HUES64 (cell line): Measurements from ENCODE around the gene SUMO4.

Source experiments
- H3K27ac ChIP-seq: 2 replicates; pipeline ENCODE4 v1.7.0; 2013; ENCODE audit warnings: low read depth, low read length, inconsistent platforms
- H3K27me3 ChIP-seq: 2 replicates; pipeline ENCODE4 v1.6.1; 2013; ENCODE audit warnings: mild to moderate bottlenecking, low read length; ENCODE audit not compliant: insufficient read depth
- H3K36me3 ChIP-seq: 2 replicates; pipeline ENCODE4 v1.6.1; 2013; ENCODE audit warnings: mild to moderate bottlenecking, low read length; ENCODE audit not compliant: insufficient read depth
- H3K4me1 ChIP-seq: 2 replicates; pipeline ENCODE4 v1.6.1; 2013; ENCODE audit warnings: mild to moderate bottlenecking, low read length, moderate library complexity; ENCODE audit not compliant: insufficient read depth
- H3K4me3 ChIP-seq: 2 replicates; pipeline ENCODE4 v1.5.1; 2013; ENCODE audit warnings: mild to moderate bottlenecking, low read length, moderate library complexity
- H3K9ac ChIP-seq: 2 replicates; pipeline ENCODE4 v1.6.1; 2013; ENCODE audit warnings: mild to moderate bottlenecking, low read depth, low read length
- H3K9me3 ChIP-seq: 2 replicates; pipeline ENCODE4 v1.6.1; 2013; ENCODE audit warnings: low read depth, low read length; ENCODE audit not compliant: insufficient read depth
- WGBS: fragments of 150-250, 120-280 bp; methylation state at CpG from one replicate; pipeline ENCODE4 v1.1.7; 2013; ENCODE audit warnings: missing lambda C conversion rate; 5-methylcytosine and 5-hydroxymethylcytosine counted together

Gene SUMO4

DNA sequence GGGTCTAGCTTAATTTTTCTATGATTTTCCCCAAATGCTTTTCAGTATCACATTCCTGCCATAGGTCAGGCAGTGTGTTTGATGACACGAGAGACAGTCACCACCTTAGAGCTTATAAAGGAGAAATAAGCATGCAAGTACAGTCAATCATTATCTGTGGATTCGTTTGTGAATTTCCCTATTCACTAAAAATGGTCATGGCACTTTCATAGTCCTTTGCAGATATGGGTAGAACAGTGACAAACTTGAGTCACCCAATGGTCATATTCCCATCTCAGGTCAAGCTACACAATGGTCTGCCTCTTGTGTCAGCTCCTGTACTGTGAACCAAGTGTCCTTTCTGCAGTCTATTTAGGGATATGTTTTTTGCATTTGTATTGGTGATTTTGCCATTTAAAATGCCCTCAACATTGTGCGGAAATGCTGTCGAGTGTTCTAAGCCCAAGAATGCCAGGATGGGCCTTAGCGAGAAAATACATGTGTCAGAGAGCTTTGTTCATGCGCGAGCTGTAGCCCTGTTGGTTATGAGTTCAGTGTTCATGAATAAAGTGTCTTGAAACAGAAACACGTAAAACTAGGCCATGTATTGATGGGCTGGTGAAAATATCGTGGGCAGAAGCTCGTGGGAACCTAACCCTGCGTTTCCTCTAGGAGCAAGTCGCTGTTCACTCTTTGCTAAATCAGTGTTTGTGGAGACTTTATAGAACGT is 19.8 kb downstream of the SUMO4 start:
- H3K27me3 ChIP-seq: no peaks in the 10 kb centered on the region
- 95% methylated on average over 13 of the region's 13 CpGs for WGBS
- H3K4me3 ChIP-seq: no peak overlapping the region
- no peak overlapping the region for H3K9ac ChIP-seq
- no peaks in the 10 kb centered on the region for H3K9me3 ChIP-seq
- H3K36me3 ChIP-seq: no peaks in the 10 kb centered on the region
- H3K4me1 ChIP-seq: peaks cover 8% of the 10 kb centered on the region
- H3K27ac ChIP-seq: no peak overlapping the region

DNA sequence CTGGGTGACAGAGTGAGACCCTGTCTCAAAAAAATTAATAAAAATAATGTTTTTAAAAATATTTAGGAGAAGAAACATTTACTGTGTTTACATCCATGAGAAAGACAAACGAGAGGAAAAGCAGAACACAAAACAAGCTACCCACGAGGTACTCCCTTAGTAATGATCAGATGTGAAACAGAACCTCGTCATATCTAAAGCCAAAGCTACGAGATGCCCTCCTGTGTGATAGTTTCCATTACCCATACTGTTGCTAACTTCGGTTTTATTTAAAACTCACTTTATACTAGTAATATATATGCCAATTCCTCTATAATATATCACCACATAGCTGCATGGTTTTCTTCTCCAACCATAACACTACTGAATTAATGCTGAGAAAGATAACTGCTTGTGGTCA is 21.1 kb downstream of the SUMO4 start:
- Histone ChIP-seq H3K9me3 (no peaks in the 10 kb centered on the region), H3K4me1 (peaks cover 8% of the 10 kb centered on the region), H3K9ac (no peak overlapping the region), H3K27ac (no peak overlapping the region), H3K36me3 (no peaks in the 10 kb centered on the region), H3K4me3 (no peak overlapping the region), H3K27me3 (no peaks in the 10 kb centered on the region)
- 93% methylated on average over 5 of the region's 5 CpGs for WGBS

DNA sequence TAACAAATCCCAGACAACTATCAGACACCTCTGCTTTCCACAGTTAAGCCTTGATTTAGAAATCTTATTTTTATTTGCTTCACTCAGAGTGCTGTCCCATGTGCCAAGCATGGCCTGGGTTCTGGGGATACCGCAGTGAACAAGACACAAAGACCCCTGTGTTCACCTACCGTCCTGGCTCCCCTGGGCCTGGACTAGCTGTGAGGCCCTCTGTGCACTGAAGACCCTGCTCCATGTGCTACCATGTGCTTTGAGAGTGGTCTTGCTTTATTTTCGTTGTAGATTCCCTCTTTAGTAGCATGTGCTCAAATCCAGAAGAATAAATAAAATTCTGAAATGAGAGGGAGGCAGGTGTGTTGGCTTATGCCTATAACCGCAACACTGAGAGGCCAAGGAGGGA is 22.5 kb downstream of the SUMO4 start:
- H3K27ac ChIP-seq: no peak overlapping the region
- 92% methylated on average over 4 of the region's 4 CpGs for WGBS
- no peaks in the 10 kb centered on the region for H3K36me3 ChIP-seq
- no peaks in the 10 kb centered on the region for H3K27me3 ChIP-seq
- no peaks in the 10 kb centered on the region for H3K9me3 ChIP-seq
- H3K4me3 ChIP-seq: no peak overlapping the region
- peaks cover 8% of the 10 kb centered on the region for H3K4me1 ChIP-seq
- H3K9ac ChIP-seq: no peak overlapping the region

DNA sequence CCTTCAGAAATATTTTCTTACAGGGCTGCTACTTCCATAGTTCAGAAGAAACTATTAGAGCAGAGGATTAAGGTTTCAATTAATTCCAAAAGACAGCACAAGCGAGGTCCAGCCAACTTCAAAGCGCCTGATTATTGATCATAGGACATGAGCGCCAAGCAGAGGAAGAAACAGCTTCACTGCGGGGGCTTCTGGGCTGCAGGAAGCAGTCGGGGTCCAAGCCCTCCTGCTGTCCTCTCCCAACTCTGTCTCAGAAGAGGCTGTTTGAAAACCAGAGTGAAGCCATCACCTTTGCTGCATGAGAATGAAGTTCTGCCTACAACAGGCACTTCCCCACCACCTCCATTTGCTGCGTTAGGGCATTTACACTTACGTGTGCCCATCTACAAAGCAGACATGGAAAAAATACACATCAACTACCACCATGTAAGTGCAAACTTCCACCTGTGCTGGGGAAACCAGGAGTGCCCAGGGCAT is 23.9 kb downstream of the SUMO4 start:
- no peak overlapping the region for H3K4me3 ChIP-seq
- no peaks in the 10 kb centered on the region for H3K9me3 ChIP-seq
- H3K27me3 ChIP-seq: no peaks in the 10 kb centered on the region
- no peaks in the 10 kb centered on the region for H3K36me3 ChIP-seq
- H3K27ac ChIP-seq: no peak overlapping the region
- no peak overlapping the region for H3K9ac ChIP-seq
- peaks cover 8% of the 10 kb centered on the region for H3K4me1 ChIP-seq
- 40% methylated on average over 7 of the region's 7 CpGs for WGBS

GRCh38 chr6:149425224-149425623 is 25.2 kb downstream of the SUMO4 start:
- Histone ChIP-seq H3K9ac (no peak overlapping the region), H3K27me3 (no peaks in the 10 kb centered on the region), H3K4me1 (peaks cover 8% of the 10 kb centered on the region), H3K36me3 (no peaks in the 10 kb centered on the region), H3K27ac (no peak overlapping the region), H3K4me3 (no peak overlapping the region), H3K9me3 (no peaks in the 10 kb centered on the region)
- WGBS: 96% methylated on average over 8 of the region's 8 CpGs

DNA sequence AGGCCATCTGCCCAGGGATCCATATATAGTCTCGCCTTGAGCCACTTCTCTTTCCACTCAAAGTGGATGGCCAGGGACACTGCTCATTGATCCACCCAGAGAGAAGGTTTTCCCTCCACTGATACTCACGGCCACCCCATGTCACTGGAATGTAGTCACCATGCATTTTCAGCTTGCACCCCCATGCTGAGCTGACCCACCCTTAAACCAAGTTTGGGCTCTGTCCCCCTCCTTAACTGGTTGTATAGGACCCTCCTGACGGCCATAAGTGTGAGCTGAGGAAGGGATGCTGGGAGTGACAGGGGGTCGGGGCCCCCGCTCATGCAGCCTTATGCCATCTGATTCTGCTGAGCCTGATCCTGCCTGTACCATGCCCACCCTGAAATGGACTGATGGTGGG is 25.7 kb downstream of the SUMO4 start:
- Histone ChIP-seq H3K4me3 (no peak overlapping the region), H3K27me3 (no peaks in the 10 kb centered on the region), H3K36me3 (no peaks in the 10 kb centered on the region), H3K4me1 (peaks cover 8% of the 10 kb centered on the region), H3K9ac (no peak overlapping the region), H3K27ac (no peak overlapping the region), H3K9me3 (no peaks in the 10 kb centered on the region)
- 93% methylated on average over 5 of the region's 5 CpGs for WGBS

DNA sequence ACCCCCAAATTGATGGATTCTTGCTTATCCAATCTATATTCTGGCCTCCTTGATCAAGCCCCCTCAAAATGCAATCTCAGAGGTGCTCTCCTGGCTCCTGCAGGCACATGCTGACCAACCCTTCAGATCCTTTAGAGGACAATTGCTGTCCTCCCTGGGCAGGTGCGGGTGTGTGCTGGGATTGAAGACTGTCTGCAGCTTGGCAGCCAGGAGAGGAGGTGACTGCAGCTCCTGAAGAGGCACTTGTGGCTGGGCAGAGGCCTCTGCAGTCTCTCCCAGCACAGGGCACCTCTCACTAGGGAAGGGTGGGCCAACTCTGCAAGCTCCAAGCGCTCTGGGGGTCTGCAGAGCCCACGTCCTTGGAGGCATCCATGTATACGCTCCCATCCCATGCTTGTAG is 28.5 kb downstream of the SUMO4 start:
- WGBS: 89% methylated on average over 4 of the region's 4 CpGs

GRCh38 chr6:149429427-149430360 is 29.6 kb downstream of the SUMO4 start:
- H3K9ac ChIP-seq: no peak overlapping the region
- no peak overlapping the region for H3K27ac ChIP-seq
- H3K36me3 ChIP-seq: no peaks in the 10 kb centered on the region
- no peak overlapping the region for H3K4me3 ChIP-seq
- H3K4me1 ChIP-seq: no peaks in the 10 kb centered on the region
- H3K27me3 ChIP-seq: no peaks in the 10 kb centered on the region
- WGBS: 88% methylated on average over 25 of the region's 26 CpGs
- no peaks in the 10 kb centered on the region for H3K9me3 ChIP-seq

More for the DNA sequence above, 28.5 kb downstream of the SUMO4 start:
- peaks cover 8% of the 10 kb centered on the region for H3K4me1 ChIP-seq
- H3K4me3 ChIP-seq: no peak overlapping the region
- no peak overlapping the region for H3K27ac ChIP-seq
- no peaks in the 10 kb centered on the region for H3K9me3 ChIP-seq
- H3K27me3 ChIP-seq: no peaks in the 10 kb centered on the region
- no peaks in the 10 kb centered on the region for H3K36me3 ChIP-seq
- H3K9ac ChIP-seq: no peak overlapping the region

DNA sequence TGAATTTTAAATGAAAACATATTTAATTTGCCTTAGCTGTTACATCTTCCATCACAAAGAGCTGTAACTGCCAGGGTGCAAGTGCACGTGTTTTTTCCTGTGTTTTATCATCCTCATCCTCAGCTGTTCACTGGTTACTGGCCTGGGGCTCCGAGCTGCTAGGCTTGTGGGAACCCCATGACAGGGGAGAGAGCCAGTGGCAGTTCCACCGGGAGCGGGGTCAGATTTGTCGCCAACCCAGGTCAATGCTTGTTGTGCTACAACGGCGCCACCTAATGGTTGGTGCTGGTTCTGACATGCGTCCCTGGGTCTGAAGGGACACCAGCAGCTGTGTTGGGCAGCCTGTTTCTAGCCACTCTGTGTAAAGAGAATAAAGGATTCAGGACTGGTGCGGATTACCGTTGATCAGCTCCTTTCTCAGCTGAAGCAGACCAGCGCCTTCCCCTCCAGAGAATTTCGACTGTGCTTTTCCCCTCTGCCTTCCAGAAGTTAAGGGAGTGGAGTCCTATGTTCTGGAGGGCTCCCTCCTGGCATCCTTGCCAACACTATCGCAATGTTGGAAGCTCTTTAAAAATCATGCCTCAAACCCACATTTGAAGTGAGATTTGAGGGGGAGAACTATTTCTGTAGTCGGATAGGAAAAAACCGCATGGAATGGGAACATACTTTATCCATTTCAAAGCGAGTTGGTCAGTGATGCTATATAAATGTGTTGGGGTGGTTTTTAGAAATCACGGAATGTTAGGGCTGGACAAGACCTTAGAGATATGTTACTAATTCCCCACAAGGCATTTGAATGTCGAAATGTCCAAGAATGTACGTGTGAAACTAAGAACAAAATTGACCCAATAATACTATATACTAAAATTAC is 32.1 kb downstream of the SUMO4 start:
- H3K9me3 ChIP-seq: no peaks in the 10 kb centered on the region
- no peak overlapping the region for H3K9ac ChIP-seq
- 34% methylated on average over 18 of the region's 19 CpGs for WGBS
- no peak overlapping the region for H3K27ac ChIP-seq
- H3K4me3 ChIP-seq: no peak overlapping the region
- no peaks in the 10 kb centered on the region for H3K4me1 ChIP-seq
- H3K27me3 ChIP-seq: no peaks in the 10 kb centered on the region
- H3K36me3 ChIP-seq: no peaks in the 10 kb centered on the region

DNA sequence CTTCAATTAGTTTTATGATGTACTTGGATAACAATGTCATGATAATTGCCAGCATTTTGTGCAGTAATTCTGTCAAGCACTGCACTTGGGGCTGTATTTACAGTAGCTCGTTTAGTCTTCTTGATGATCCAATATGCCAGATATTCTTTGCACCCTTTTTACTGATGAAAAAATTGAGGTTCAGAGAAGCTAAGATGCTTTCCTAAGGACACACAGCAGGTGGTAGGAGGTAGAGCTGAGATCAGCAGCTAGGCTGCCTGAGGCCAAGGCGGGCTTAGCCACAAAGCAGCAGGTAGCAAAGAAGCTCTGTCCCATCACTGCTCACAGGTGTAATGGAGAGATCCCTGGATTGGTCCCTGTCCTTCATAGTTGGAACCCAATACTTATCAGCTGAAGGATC is 33.3 kb downstream of the SUMO4 start:
- no peak overlapping the region for H3K9ac ChIP-seq
- H3K36me3 ChIP-seq: no peaks in the 10 kb centered on the region
- H3K4me3 ChIP-seq: no peak overlapping the region
- 75% methylated on average over 2 of the region's 2 CpGs for WGBS
- no peaks in the 10 kb centered on the region for H3K4me1 ChIP-seq
- no peaks in the 10 kb centered on the region for H3K9me3 ChIP-seq
- no peak overlapping the region for H3K27ac ChIP-seq
- H3K27me3 ChIP-seq: no peaks in the 10 kb centered on the region

DNA sequence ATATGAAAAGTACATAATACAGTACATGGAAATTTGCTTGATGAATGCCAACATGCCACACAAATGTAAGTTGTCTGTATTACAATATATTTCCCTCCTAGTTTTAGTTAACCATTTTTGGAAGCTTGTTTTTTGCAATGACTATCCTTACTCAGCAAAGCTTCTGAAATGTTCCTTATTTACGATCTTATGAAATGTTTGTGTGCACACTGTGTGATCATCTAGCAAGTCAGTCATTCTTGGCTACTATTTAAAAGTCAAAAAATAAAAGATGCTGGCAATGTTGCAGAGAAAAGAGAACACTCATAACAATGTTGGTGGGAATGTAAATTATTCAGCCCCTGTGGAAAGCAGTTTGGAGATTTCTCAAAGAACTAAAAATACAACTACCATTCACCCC is 33.8 kb downstream of the SUMO4 start:
- Histone ChIP-seq H3K9ac (no peak overlapping the region), H3K36me3 (no peaks in the 10 kb centered on the region), H3K4me1 (no peaks in the 10 kb centered on the region), H3K27me3 (no peaks in the 10 kb centered on the region), H3K9me3 (no peaks in the 10 kb centered on the region), H3K27ac (no peak overlapping the region), H3K4me3 (no peak overlapping the region)
- whole genome bisulfite sequencing: 93% methylated on average over 1 of the region's 1 CpG
